Umbilical cord (tissue), 1 donor: ENCODE data around the gene CCDC134. TPM values are rescaled to one million over a fixed set of nuclear protein-coding genes. Genes with fewer than 3 reads are reported as not detected.

Experiments
- total RNA-seq: library from RNA; depleted of rRNA; stranded (reverse); fragments of >200 nt; gene quantifications from one replicate; pipeline ENCODE4 v1.2.3, GENCODE V29; 2014; ENCODE audit warnings: low replicate concordance; ENCODE audit not compliant: insufficient read depth

Gene CCDC134
- total RNA-seq, 1 donor from 2014 or later, result 7.5 TPM

Other genes with a start within 250 kb of the CCDC134 start
- 1.2 TPM for gene CSDC2, start 239.7 kb upstream of the CCDC134 start, total RNA-seq
- gene PMM1, start 210.8 kb upstream of the CCDC134 start, total RNA-seq, result 19.5 TPM
- 14.7 TPM for gene DESI1, start 179.6 kb upstream of the CCDC134 start, total RNA-seq
- 123 TPM for gene XRCC6, start 179.4 kb upstream of the CCDC134 start, total RNA-seq
- gene SNU13, start 111.8 kb upstream of the CCDC134 start, total RNA-seq, result 35.9 TPM
- gene MEI1, start 101.2 kb upstream of the CCDC134 start, total RNA-seq, result 7.5 TPM
- gene SREBF2, start 32.4 kb downstream of the CCDC134 start, total RNA-seq, result 26.0 TPM
- not detected for gene SHISA8, start 114.4 kb downstream of the CCDC134 start, total RNA-seq
- 0.48 TPM for gene TNFRSF13C, start 126.1 kb downstream of the CCDC134 start, total RNA-seq
- gene CENPM, start 146.5 kb downstream of the CCDC134 start, total RNA-seq, result not detected
- gene SEPTIN3, start 168.8 kb downstream of the CCDC134 start, total RNA-seq, result 0.48 TPM
- 6.0 TPM for gene WBP2NL, start 198.1 kb downstream of the CCDC134 start, total RNA-seq